Measurements from ENCODE around the gene PPID. TPM values are rescaled to one million over a fixed set of nuclear protein-coding genes. Genes with fewer than 3 reads are reported as not detected.

PPID gene
- 15.0 TPM for total RNA-seq

DNA sequence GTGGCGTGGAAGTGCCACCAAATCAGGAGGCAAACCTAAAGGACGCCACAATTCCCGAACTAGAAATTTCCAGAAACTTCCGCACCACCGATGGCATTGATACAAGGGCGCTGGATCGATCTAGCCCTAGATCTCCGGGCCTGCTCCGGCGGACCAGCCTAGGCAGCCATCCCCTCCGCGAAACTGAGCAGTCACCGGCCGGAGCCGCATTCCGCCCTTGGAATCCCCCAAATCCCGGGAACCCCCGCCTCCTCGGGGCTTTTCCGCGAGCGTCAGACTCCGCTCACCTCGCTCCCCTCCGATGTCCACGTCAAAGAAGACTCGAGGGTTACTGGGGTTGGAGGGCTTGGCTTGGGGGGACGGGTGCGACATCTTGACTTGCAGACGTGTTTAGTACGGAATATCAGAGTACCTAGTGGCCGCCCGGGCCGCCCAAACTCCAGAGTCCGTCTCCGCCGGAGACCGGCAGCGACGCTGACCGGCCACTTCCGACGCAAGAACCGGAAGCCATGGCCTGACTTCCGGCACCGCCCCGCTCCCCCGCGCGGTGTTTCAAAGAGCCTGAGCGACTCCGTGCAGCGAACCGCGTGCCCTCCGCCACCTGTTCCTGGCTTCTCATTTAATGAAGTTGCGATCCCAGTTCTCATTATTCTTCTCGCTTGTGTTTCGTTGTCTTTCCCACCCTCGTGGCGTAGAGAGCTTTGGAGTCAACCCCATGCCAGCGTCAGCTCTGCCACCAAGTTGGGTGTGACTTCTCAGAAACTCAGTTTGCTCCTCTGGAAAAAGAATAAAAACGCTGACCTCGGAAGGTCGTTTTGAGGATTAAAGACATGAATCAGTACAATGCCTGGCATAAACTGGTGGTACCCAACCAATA is at the start of gene PPID:
PPID (minus strand) TSS at position 480 of the 877 bp plus-strand sequence; CDS start at position 372, 108 bp downstream.
- intact Hi-C loops (cut with DNase I) = loop anchor here (10.0 kb wide), 1 partner anchor 452 kb away; no protein-coding TSS in a partner anchor
- H3K27me3 ChIP-seq = no peaks in the 10 kb centered on the region
- DNase-seq (ENCODE audit: extremely low spot score in 2 of 2) = no peak

DNA sequence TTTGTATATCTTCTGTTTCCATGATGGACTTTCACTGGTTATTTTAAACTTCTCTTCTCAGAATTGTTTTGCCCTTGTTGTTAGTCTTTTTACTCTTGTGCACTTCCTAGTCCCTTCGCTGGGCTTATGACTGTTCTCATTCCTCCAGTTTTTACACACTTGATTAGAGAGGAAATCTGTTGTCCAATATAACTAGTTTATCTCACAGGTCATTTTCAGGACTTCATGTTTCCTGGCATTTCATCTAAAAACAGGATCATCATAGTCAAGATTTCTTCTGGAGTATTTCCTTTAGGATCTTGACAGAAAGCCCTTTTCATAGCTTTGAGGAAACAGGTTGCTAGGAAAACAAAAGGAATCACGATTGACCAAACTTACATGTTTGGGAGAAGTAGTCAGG is 48.6 kb upstream of the PPID start:
- Histone ChIP-seq H3K9me3 (no peaks in the 10 kb centered on the region), H3K27ac (peak overlapping the region; percentile 10), H3K4me3 (no peak overlapping the region), H3K4me1 (peaks cover 62% of the 10 kb centered on the region), H3K27me3 (no peaks in the 10 kb centered on the region), H3K36me3 (no peaks in the 10 kb centered on the region)
- intact Hi-C loops (cut with DNase I) = loop anchor here (5.0 kb wide), 1 partner anchor 36 kb away; no protein-coding TSS in a partner anchor
- TF ChIP-seq POLR2A (IDR thresholded peaks at IDR 0.05) = no peak
- no peak for DNase-seq (ENCODE audit: extremely low spot score in 2 of 2)

More for the DNA sequence above, at the start of gene PPID:
- Histone ChIP-seq H3K36me3 (peaks cover 0 to 23% of the 10 kb centered on the region in 2 donors), H3K9me3 (no peaks in the 10 kb centered on the region), H3K4me3 (peak within 1 kb of the TSS; percentile 77 to 92), H3K27ac (peak within 1 kb of the TSS; percentile 96), H3K4me1 (peaks cover 12% of the 10 kb centered on the region)
- TF ChIP-seq POLR2AphosphoS5 (IDR thresholded peaks at IDR 0.05; ENCODE audit: insufficient read depth in 1 of 2, low read depth in 1 of 2) (peak; percentile 86 to 93), POLR2A (IDR thresholded peaks at IDR 0.05) (peak in 1 of 2 donors; percentile 68)
- TF ChIP-seq, protein P1, sequence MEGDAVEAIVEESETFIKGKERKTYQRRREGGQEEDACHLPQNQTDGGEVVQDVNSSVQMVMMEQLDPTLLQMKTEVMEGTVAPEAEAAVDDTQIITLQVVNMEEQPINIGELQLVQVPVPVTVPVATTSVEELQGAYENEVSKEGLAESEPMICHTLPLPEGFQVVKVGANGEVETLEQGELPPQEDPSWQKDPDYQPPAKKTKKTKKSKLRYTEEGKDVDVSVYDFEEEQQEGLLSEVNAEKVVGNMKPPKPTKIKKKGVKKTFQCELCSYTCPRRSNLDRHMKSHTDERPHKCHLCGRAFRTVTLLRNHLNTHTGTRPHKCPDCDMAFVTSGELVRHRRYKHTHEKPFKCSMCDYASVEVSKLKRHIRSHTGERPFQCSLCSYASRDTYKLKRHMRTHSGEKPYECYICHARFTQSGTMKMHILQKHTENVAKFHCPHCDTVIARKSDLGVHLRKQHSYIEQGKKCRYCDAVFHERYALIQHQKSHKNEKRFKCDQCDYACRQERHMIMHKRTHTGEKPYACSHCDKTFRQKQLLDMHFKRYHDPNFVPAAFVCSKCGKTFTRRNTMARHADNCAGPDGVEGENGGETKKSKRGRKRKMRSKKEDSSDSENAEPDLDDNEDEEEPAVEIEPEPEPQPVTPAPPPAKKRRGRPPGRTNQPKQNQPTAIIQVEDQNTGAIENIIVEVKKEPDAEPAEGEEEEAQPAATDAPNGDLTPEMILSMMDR (IDR thresholded peaks at IDR 0.05) = no peak

DNA sequence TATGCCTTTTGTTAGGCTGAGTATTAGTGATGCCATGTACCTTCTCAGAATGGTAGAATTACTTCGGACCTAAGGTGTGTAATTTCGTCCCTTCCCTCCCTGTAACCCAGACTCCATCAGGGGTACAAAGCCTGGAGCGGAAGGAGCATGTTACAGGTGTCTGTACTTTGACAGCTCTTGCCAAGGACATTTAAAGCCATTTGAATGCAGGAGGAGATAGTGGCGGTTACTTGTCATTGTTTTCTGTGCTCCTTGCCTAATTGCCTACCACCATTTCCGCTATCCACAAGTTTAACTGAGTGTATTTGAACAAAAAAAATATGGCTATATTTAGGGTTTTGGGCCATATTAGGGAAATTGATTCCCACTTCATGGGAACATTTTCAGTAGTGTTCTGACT is 47.5 kb upstream of the PPID start:
- Histone ChIP-seq H3K27me3 (no peaks in the 10 kb centered on the region), H3K4me1 (peaks cover 61% of the 10 kb centered on the region), H3K36me3 (no peaks in the 10 kb centered on the region), H3K4me3 (peak overlapping the region in 1 of 2 donors; percentile 94), H3K27ac (no peak overlapping the region), H3K9me3 (no peaks in the 10 kb centered on the region)
- no peak for DNase-seq (ENCODE audit: extremely low spot score in 2 of 2)
- TF ChIP-seq POLR2AphosphoS5 (IDR thresholded peaks at IDR 0.05; ENCODE audit: insufficient read depth in 1 of 2, low read depth in 1 of 2) (no peak), POLR2A (IDR thresholded peaks at IDR 0.05) (no peak)
- TF ChIP-seq, protein P1 (IDR thresholded peaks at IDR 0.05) = no peak
- intact Hi-C loops (cut with DNase I) = loop anchor here (5.0 kb wide), 1 partner anchor 37 kb away; no protein-coding TSS in a partner anchor

DNA sequence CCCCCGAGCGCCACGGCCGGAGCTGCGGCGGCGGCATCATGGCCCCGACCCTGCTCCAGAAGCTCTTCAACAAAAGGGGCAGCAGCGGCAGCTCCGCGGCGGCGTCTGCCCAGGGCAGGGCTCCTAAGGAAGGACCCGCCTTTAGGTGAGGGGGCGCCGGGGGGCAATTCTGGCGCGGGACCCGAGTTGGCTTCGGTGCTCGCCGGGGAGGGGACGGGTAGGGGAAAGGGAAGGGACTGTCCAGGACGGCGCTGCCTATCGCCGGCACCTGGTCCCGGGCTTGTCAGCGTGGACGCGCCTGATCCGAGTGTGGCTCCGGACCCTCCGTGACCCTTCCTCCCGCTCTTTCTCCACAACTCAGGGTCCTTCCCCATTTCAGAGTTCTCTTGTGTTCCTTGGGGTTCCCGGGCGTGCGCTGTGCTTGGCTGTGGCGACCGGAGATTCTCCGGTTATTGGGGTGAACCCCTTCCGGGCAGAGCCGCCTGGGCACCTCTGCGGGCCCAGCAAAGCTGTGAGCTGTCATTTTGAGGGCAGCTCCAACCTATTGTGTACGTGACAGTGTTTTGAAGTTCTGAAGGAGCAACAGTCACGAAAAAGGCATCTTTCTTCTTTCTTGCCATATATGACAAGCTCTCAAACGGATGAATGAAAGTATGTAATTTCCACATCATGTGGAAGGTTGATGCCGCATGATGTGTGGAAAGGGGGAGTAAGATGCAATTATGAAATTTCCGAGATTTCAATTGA is 46.2 kb upstream of the PPID start:
- no peaks in the 10 kb centered on the region for H3K36me3 ChIP-seq
- no peak for DNase-seq (ENCODE audit: extremely low spot score in 2 of 2)
- peaks cover 48% of the 10 kb centered on the region for H3K4me1 ChIP-seq

DNA sequence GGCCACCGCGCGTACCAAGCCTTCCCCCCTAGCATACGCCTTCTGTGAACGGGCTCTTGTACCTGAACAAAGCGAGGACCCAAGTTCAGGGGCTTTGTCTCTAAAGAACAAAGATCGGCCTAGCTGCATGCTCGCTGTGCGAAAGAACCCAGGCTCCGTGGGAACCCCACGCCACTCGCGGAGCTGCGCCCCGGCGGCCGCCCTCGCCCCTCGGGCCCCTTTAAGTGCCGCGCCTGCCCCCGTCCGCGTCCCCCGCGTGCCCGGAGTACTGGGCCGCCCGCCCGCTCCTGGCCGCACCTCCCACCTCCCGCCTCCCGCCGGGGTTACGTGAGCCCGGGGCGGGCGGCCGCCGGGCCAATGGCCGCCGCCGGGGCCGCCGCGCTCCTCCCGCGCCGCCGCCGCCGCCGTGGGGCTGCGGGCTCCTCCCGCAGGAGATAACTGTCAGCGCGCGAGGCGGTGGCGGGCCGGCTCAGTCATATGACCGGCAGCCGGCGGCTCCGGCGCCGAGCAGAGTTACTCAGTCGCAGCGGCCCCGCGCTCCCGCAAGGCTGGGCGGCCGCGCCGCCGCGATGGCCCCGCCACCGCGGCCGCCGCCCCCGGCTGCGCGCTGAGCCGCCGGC is 45.5 kb upstream of the PPID start, which contains the start of gene FNIP2:
FNIP2 (plus strand) TSS at position 472 of the 620 bp plus-strand sequence. CDS start 187 bp downstream, outside the sequence.
- Histone ChIP-seq H3K4me3 (peak within 1 kb of the TSS; percentile 93 to 94), H3K9me3 (no peaks in the 10 kb centered on the region), H3K27ac (peak within 1 kb of the TSS; percentile 92), H3K27me3 (no peaks in the 10 kb centered on the region), H3K4me1 (peaks cover 48% of the 10 kb centered on the region), H3K36me3 (no peaks in the 10 kb centered on the region)
- intact Hi-C loops (cut with DNase I) = no loop called here
- TF ChIP-seq, protein P1 (IDR thresholded peaks at IDR 0.05) = no peak
- TF ChIP-seq POLR2AphosphoS5 (IDR thresholded peaks at IDR 0.05; ENCODE audit: insufficient read depth in 1 of 2, low read depth in 1 of 2) (peak in 1 of 2 donors; percentile 28), POLR2A (IDR thresholded peaks at IDR 0.05) (peak in 1 of 2 donors; percentile 37)
- no peak for DNase-seq (ENCODE audit: extremely low spot score in 2 of 2)

More for the DNA sequence above, 46.2 kb upstream of the PPID start:
- TF ChIP-seq POLR2A (IDR thresholded peaks at IDR 0.05) = no peak
- peak in 1 of 2 donors; percentile 37 for TF ChIP-seq POLR2AphosphoS5 (IDR thresholded peaks at IDR 0.05; ENCODE audit: insufficient read depth in 1 of 2, low read depth in 1 of 2)
- Histone ChIP-seq H3K27me3 (no peaks in the 10 kb centered on the region), H3K27ac (peak overlapping the region; percentile 92), H3K4me3 (peak overlapping the region; percentile 93 to 94), H3K9me3 (no peaks in the 10 kb centered on the region)
- intact Hi-C loops (cut with DNase I) = no loop called here

All from vagina (tissue), 2 donors.